HepG2 (cell line): Measurements from ENCODE around the gene MINDY3.
"Not testable (repeated sequence)": the region's sequence is repeated elsewhere in the genome, so short reads cannot be mapped to it uniquely, and the experiment has no call there.

ENCODE experiments used
- DNMT3B ChIP-seq: conservative IDR thresholded peaks from 2 replicates; pipeline ENCODE4 v1.6.1; 2016; ENCODE audit warnings: missing biosample characterization, control low read depth
- DR1 ChIP-seq: sonication (generic); formaldehyde crosslinking; IDR thresholded peaks from 2 replicates; pipeline ENCODE4 v1.8.0; 2021; ENCODE audit warnings: mild to moderate bottlenecking, missing genetic modification reagents, inconsistent platforms
- EZH2 ChIP-seq: conservative IDR thresholded peaks from 2 replicates; pipeline ENCODE4 v1.6.1; 2012; ENCODE audit warnings: mild to moderate bottlenecking, low read depth, low read length, moderate library complexity
- JUNB ChIP-seq: sonication (generic); formaldehyde crosslinking; IDR thresholded peaks from 2 replicates; pipeline ENCODE4 v1.8.0; 2022; ENCODE audit warnings: missing genetic modification reagents, mild to moderate bottlenecking, borderline replicate concordance
- POLR2A ChIP-seq, 2 experiments: IDR thresholded peaks; 2 replicates each; pipeline ENCODE4 v1.6.1; 2011; ENCODE audit warnings: low read depth in 2 of 2, low read length in 2 of 2, mild to moderate bottlenecking in 1 of 2, moderate library complexity in 1 of 2; ENCODE audit not compliant: insufficient read depth in 1 of 2
- SAFB2 ChIP-seq: sonication (generic); formaldehyde crosslinking; IDR thresholded peaks from 2 replicates; pipeline ENCODE4 v1.5.1; 2020; ENCODE audit warnings: missing genetic modification reagents, low read depth, mild to moderate bottlenecking, borderline replicate concordance
- TBL1XR1 ChIP-seq: fragments of 150-350 bp; IDR thresholded peaks from 2 replicates; pipeline ENCODE4 v1.6.1; 2014; ENCODE audit warnings: borderline replicate concordance, low read length; ENCODE audit not compliant: partially characterized antibody
- ZNF274 ChIP-seq: sonication (generic); formaldehyde crosslinking; IDR thresholded peaks from 2 replicates; pipeline ENCODE4 v1.5.1; 2020; ENCODE audit warnings: mild to moderate bottlenecking, missing genetic modification reagents
- ZNF850 ChIP-seq: sonication (generic); formaldehyde crosslinking; conservative IDR thresholded peaks from 2 replicates; pipeline ENCODE4 v1.9.0; 2021; ENCODE audit warnings: mild to moderate bottlenecking, missing genetic modification reagents
- ZNF879 ChIP-seq: sonication (generic); formaldehyde crosslinking; IDR thresholded peaks from 2 replicates; pipeline ENCODE4 v1.8.1; 2023; ENCODE audit warnings: missing genetic modification reagents
- TF ChIP-seq, protein P1 (sequence below): sonication (generic); formaldehyde crosslinking; IDR thresholded peaks from 2 replicates; pipeline ENCODE4 v1.4.0; 2020; ENCODE audit warnings: mild to moderate bottlenecking, missing genetic modification reagents
- TF ChIP-seq, protein P2 (sequence below): sonication (generic); formaldehyde crosslinking; IDR thresholded peaks from 2 replicates; pipeline ENCODE4 v1.5.0; 2020; ENCODE audit warnings: mild to moderate bottlenecking, missing genetic modification reagents, moderate library complexity
- TF ChIP-seq, protein P3 (sequence below): sonication (generic); formaldehyde crosslinking; IDR thresholded peaks from 2 replicates; pipeline ENCODE4 v1.4.0; 2020; ENCODE audit warnings: missing genetic modification reagents
- TF ChIP-seq, protein P4 (sequence below): IDR thresholded peaks from 2 replicates; pipeline ENCODE4 v1.6.1; 2012; ENCODE audit warnings: inconsistent platforms

DNA sequence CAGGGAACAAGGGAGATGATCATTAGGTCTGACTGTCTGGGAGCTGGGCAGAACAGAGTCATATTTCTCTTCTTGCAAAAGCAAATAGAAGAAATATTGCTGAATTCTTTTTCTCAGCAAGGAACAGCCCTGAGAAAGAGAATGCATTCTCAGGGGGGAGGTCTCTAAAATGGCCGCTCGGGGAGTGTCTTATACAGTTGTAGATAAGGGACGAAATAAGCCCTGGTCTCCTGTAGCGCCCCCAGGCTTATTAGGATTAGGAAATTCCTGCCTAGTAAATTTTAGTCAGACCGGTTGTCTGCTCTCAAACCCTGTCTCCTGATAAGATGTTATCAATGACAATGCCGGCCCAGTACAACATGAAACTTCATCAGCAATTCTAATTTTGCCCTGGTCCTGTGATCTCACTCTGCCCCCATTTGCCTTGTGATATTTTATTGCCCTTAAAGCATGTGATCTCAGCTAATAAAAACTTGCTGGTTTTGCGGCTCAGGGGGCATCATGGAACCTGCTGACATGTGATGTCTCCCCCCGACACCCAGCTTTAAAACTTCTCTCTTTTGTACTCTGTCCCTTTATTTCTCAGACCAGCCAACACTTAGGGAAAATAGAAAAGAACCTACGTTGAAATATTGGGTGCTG is 9.8 kb downstream of the MINDY3 start:
- TF ChIP-seq, protein P1, sequence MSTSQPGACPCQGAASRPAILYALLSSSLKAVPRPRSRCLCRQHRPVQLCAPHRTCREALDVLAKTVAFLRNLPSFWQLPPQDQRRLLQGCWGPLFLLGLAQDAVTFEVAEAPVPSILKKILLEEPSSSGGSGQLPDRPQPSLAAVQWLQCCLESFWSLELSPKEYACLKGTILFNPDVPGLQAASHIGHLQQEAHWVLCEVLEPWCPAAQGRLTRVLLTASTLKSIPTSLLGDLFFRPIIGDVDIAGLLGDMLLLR (CRISPR knock-in tag): not testable (repeated sequence)
- TF ChIP-seq POLR2A (IDR thresholded peaks at IDR 0.05; ENCODE audit: insufficient read depth in 1 of 2, low read depth in 2 of 2, low read length in 2 of 2); DNMT3B (CRISPR knock-in tag); SAFB2 (CRISPR knock-in tag); JUNB; EZH2; ZNF879; DR1 (CRISPR knock-in tag); ZNF274 (CRISPR knock-in tag); ZNF850 (CRISPR knock-in tag); TBL1XR1: not testable (repeated sequence)
- TF ChIP-seq, protein P2, sequence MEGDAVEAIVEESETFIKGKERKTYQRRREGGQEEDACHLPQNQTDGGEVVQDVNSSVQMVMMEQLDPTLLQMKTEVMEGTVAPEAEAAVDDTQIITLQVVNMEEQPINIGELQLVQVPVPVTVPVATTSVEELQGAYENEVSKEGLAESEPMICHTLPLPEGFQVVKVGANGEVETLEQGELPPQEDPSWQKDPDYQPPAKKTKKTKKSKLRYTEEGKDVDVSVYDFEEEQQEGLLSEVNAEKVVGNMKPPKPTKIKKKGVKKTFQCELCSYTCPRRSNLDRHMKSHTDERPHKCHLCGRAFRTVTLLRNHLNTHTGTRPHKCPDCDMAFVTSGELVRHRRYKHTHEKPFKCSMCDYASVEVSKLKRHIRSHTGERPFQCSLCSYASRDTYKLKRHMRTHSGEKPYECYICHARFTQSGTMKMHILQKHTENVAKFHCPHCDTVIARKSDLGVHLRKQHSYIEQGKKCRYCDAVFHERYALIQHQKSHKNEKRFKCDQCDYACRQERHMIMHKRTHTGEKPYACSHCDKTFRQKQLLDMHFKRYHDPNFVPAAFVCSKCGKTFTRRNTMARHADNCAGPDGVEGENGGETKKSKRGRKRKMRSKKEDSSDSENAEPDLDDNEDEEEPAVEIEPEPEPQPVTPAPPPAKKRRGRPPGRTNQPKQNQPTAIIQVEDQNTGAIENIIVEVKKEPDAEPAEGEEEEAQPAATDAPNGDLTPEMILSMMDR (CRISPR knock-in tag): not testable (repeated sequence)
- TF ChIP-seq, protein P3, sequence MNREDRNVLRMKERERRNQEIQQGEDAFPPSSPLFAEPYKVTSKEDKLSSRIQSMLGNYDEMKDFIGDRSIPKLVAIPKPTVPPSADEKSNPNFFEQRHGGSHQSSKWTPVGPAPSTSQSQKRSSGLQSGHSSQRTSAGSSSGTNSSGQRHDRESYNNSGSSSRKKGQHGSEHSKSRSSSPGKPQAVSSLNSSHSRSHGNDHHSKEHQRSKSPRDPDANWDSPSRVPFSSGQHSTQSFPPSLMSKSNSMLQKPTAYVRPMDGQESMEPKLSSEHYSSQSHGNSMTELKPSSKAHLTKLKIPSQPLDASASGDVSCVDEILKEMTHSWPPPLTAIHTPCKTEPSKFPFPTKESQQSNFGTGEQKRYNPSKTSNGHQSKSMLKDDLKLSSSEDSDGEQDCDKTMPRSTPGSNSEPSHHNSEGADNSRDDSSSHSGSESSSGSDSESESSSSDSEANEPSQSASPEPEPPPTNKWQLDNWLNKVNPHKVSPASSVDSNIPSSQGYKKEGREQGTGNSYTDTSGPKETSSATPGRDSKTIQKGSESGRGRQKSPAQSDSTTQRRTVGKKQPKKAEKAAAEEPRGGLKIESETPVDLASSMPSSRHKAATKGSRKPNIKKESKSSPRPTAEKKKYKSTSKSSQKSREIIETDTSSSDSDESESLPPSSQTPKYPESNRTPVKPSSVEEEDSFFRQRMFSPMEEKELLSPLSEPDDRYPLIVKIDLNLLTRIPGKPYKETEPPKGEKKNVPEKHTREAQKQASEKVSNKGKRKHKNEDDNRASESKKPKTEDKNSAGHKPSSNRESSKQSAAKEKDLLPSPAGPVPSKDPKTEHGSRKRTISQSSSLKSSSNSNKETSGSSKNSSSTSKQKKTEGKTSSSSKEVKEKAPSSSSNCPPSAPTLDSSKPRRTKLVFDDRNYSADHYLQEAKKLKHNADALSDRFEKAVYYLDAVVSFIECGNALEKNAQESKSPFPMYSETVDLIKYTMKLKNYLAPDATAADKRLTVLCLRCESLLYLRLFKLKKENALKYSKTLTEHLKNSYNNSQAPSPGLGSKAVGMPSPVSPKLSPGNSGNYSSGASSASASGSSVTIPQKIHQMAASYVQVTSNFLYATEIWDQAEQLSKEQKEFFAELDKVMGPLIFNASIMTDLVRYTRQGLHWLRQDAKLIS (CRISPR knock-in tag): not testable (repeated sequence)
- TF ChIP-seq, protein P4, sequence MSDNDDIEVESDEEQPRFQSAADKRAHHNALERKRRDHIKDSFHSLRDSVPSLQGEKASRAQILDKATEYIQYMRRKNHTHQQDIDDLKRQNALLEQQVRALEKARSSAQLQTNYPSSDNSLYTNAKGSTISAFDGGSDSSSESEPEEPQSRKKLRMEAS: not testable (repeated sequence)
